OCI-LY1 (cell line): ENCODE data around the gene TBC1D10A.

ENCODE experiments used
- CTCF ChIP-seq: fragments of 200-600 bp; sonication (generic), shearing (Covaris generic); IDR thresholded peaks from 2 replicates; pipeline ENCODE4 v1.5.1; 2017; ENCODE audit warnings: mild to moderate bottlenecking, antibody characterized with exemption, low read length, moderate library complexity, mixed read lengths
- EZH2 ChIP-seq: fragments of 200-600 bp; sonication (generic), shearing (Covaris generic); IDR thresholded peaks from 2 replicates; pipeline ENCODE4 v1.8.0; 2017; ENCODE audit warnings: borderline replicate concordance, mixed run types, mild to moderate bottlenecking, antibody characterized with exemption, low read length, moderate library complexity, mixed read lengths

DNA sequence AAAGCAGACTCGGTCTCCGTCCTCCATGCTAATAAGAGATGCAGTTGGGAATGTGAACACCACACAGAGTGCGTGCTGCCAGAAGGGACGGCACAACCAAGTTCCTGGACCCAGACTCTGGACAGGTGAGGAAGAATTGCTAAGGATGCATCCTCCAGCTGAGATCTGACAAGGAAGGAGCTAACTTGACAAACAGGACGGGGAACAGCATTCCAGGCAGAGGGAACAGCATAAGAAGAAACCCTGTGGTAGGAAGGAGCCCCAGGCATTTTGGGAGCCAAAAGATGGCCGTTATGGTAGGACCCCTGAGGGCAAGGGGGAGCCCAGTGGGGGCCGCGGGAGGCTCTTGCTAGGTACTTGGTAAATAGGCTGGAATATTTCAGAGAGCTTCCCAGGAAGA is 66.1 kb downstream of the TBC1D10A start:
- no peak for TF ChIP-seq CTCF
- TF ChIP-seq EZH2: no peak
